HL-60/S4 treated with retinoic acid at 250 ng/mL for 4 days and 3 days (cell line): ENCODE measurements around the gene LRRC4B.

ENCODE experiments used
- in situ Hi-C: fragments of 300-500 bp; cut with MboI; formaldehyde crosslinking; loops from 2 replicates; pipeline ENCODE4 v1.7.0; 2022; ENCODE audit warnings: low sequenced_read_pairs

Gene LRRC4B

DNA sequence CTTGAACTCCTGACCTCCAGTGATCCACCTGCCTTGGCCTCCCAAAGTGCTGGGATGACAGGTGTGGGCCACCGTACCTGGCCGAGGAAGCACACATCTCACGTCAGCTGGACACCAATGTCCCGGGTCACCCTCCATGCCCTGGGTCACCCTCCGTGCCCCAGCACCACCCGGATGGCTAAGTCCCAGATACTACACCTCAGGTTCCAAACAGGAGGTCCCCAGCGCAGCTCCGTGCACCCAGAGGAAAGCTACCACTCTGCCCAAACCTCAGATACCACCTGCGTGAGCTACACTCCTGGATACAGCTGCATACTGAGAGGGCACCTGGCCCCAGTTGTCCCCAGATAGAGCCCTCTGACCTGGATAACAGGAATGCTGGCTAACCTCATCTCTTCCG, 14.0 kb downstream of the LRRC4B start:
- in situ Hi-C loops = no loop called here

DNA sequence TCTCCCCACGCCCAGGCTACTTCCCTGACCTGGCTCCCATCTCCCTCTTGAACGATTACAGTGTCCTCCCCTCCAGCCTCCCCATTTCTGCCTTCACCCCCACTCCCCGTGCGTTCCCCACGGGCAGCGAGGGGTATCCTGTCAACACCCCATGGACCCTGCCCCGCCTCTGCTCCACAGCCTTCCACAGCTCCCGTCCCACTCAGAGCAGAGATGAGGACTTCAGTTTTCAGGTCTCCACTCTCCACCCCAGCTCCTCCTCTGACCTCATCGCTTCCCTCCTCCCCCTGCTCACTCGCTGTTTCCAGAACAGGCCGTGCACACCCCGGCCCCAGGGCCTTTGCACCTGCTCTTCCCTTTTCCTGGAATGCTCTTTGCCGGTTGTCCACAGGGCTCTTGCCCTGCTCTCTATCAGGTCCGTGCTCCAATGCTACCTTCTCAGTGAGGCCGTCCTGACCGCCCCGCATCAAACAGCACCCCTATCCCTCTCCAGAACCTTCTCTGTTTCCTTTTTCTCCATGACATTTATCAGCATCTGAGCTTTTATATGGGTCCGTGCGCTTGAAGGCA, 15.0 kb downstream of the LRRC4B start:
- in situ Hi-C loops = no loop called here

DNA sequence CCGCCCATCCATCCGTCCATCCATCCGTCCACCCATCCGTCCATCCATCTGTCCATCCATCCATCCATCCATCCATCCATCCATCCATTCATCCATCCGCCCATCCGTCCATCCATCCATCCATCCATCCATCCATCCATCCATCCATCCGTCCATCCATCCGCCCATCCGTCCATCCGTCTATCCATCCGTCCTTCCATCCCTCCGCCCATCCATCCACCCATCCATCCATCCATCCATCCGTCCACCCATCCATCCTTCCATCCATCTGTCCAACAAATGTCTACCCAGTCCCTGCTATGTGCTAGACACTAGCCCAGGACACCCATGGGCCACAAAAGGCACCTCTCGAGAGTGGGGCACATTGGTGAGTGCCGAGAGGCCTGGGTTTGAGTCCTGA, 15.7 kb downstream of the LRRC4B start:
- in situ Hi-C loops = no loop called here

DNA sequence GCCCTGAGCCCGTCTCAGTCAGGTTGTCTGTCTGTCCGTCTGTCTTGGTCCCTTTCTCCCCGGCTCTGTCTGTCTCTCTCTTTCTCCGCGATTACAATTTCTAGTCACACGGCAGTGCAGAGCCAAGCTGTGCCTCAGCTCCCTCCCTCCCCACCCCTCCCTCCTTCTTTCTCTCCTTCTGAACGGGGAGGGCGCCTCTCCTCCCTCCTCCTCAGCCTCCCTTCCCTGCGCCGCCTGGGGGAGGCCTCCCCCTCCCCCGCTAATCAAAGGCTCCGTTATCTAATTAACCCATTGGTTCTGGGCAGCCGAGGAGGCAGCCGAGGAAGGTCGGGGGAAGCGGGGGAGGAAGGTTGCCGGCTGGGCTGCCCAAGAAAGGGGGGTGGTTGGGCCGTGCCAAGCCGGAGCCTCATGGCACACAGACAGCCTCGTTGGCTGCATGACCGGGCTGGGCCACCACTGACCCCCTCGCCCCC, 16.5 kb downstream of the LRRC4B start:
- in situ Hi-C loops = no loop called here

DNA sequence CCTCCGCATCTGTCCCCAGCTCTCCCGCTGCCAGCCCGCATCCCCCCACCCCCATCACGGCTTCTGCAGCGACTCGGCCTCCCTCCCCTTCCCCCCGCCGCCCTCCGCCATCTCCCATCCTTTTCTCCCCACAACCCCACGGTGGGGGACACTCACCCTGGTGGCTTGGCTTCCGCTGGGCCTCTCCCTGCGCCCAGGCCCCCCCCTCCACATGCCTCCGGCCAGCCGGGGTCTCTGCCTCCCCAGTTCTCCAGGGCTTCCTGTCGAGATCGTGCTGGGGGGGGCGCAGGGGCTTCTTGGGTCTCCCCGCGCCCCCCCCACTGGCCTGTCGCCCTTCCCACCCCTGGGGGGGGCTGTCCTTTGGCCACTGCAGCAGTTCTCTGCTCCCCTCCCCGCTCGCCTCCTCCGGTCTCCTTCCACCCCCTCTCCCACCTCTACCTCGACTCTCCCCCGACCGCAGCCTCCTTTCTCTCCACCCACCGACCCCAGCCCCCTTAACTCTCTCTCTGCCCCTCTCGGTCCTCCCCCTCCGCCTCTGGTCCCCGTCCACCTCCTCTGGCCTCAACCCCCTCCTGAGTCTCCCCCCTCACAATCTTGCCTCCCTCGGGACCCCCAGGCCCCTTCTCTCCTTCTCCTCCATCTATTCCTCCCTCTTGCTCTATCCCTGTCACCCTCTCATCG, 17.1 kb downstream of the LRRC4B start:
- in situ Hi-C loops = no loop called here

DNA sequence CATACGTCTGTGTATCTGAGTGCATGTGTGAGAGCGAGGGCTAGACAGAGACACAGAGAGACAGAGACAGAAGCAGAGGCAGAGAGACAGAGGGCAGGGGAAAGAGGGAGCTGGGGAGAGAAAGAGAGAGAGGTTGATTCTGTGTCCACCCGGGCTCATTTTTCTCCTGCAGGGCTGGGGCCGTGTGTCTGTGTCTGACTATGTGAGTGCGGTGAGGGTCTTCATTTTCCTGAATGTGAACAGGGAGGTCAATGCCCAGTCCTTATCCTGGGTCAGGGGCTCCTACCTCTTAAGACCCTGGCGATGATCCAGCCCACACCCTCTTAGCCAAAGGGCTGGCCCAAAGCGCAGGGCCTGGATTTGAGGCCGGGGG, 17.7 kb downstream of the LRRC4B start:
- in situ Hi-C loops = no loop called here

DNA sequence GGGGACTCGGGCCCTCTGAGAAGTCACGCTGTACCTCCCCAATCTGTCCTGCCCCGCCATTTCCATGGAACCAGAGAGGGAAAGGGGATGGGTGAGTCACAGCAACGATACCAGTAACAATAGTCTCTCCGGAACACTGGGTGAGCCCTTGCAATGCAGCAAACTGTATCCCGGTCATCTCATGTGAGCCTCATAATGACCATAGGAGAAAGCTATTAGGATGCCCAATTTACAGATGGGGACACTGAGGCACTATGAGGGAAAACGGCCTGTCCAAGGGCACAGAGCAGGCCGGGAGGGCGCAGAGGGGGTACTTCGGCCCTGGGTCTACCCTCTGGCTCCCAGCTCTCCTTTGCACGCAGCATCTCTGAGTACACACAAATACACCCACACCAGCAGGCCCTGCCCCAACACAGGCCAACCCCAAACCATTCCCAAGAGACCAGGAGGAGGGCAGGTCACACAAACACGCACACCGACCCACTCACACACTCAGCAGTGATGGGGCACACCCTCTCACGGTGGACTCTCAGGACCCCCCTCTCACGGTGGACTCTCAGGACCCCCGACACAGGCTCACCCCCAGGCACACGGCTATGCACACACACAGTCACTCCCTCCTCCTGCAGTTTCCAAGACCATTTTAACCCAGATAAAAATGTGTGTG, 18.2 kb downstream of the LRRC4B start:
- in situ Hi-C loops = no loop called here

DNA sequence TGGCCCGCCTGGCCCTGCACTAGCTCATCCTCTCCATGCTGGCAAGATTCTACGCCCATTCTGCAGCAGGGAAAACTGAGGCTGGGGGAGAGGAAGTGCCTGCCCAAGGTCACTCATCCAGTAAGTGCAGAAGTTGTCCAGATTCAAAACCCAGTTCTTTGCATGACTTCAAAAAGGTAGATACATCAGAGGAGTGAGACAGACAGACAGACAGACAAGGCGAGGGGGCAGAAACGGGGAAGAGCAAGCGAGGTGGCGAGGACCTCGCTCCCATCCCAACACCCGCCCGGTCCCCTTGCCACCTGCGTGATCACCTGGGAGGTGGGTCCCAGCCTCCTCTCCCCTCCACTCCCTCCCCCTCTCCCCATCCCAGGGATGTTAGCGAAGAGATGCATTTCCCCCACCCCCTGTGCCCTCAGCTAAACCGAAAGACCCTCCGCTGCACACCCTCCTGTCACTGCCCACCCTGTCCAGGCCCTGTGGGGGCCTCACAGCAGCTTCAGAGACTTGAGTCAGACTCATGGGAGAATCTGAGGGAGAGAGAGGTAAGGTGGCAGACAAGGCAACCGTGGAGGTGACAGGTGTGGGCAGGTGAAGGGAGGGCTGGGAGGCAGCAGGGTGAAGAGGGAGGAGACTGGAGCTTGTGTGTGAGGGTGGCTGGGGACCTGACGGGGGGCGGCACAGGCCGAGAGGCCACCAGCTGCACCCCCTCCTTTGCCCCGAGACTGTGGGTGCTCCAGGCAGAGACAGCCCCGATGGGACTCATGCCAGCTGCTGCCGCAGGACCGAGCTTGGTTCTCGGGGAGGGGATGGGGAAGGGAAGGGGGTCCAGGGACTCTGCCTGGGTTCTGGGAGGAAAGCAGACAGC, 18.9 kb downstream of the LRRC4B start:
- in situ Hi-C loops = no loop called here

DNA sequence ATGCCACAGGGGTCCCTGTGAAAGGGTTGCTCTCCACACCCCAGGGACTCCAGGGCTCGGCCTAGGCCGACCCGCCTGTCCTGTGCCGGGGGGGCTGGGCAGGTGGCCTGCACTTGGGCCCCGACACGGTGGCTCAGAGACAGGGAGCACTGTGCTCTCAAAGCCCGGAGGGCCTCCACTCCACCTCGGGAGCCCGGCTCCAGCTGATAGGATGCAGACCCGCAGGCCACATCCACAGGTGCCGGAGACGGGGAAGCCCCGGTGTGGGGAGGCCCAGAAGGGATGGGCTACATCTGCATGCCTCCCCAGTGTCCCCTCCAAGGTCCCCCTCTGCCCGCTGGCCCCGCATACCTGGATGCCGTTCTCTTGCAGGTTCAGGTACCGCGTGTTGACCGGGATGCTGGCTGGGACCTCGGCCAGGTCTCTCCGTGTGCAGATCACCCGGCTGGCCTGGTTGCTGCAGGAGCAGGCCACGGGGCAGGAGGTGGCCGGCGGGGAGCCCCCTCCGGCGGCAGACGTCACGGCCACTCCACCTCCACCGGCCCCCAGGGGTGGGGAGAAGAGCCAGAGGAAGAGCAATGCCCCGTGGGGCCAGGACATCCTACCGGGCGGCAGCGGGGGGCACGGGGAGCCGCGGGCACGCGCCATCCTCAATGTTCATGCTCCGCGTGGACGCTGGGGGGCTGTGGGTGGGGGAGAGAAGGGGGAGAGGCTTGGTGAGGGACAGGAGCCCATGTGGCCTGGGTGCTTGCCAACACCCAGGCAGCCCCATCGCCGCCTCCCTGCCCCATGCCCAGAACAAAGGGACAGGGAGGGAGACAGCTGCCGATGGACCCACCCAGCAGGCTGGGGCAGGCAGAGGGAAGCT, 19.8 kb downstream of the LRRC4B start:
- in situ Hi-C loops = no loop called here

DNA sequence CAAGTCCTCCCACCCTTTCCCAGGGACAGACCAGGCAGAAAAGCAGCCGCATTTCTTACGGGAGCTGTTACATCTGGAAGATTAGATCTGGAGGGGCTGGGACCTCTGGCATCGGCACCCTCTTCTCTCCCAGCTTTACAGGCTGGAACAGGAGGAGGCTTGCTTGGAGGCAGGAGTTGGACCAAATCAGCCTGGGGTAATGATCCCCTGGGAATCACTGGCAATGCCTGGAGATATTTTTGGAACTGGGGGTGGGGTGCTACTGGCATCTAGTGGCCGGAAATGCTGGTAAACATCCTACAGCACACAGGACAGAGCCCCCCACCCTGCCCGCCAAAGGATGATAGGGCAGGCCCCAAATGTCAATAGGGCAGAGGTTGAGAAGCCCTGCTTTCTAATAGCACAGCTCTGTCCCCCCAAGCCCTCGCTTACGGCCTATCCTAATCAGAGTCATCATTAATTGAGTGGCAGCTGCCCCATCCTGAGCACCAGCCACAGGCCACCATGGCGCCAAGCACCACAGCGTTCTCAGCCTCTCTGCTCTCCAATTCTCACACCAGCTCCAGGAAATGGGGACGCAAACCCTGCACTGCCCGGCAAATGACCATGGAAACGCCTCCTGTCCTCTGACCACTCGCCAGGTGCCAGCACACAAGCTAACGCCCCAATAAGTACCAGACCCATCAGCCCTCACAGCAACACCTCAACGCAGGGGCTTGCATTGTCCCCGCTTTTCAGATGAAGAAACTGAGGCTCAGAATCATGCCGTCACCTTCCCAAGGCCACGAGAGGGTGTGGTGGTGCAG, 20.6 kb downstream of the LRRC4B start:
- in situ Hi-C loops = no loop called here

DNA sequence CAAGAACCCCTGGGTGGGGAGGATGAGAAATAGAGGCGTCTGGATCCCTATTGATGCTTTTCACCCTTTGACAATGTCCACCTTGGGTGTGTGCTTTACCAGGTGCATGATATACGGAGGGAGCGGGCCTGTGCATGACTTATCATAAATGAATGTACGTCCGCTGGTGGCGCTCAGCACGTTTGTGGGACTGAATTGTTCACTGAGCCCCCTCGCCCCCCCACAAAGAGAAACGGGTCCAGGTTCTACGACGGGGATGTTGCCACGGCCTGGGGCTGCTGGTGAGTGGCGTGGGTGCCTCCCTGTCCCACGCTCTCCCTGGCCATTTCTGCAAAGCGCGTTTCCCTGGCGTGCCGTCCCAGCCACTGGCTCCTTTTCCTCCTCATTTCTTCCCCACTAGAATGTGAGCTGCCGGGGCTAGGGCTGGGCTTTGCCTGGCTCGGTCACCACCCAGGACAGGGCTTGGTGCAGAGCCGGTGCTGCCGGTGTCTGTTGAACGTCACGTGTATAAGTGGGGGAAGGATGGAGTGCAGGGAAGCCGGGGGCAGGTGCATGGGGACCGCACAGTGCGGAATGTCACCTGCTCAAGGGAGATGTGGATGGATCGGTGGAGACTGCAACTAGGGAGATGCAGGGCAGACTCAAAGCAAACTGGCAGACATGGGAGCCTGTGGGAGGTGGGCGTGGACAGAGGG, 21.6 kb downstream of the LRRC4B start:
- in situ Hi-C loops = no loop called here

DNA sequence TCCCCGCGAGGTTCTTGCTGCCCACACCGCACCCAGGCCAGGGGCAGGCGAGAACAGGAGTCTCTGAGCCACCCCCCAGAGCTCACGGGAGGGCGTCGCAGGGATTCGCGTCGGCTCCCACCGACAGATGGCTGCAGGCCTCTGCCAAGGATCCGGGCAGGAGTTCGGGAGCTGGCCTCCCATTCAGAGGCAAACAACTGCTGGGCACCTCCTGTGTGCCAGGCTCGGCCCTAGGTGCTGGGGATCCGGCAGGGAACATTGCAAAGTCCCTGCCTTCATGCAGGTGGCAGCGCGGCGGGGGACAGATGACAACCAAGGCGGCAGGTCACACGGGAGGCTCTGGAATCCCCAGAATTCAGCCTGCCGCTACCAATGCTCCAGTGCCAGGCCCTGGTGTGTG, 25.3 kb downstream of the LRRC4B start:
- in situ Hi-C loops = no loop called here

DNA sequence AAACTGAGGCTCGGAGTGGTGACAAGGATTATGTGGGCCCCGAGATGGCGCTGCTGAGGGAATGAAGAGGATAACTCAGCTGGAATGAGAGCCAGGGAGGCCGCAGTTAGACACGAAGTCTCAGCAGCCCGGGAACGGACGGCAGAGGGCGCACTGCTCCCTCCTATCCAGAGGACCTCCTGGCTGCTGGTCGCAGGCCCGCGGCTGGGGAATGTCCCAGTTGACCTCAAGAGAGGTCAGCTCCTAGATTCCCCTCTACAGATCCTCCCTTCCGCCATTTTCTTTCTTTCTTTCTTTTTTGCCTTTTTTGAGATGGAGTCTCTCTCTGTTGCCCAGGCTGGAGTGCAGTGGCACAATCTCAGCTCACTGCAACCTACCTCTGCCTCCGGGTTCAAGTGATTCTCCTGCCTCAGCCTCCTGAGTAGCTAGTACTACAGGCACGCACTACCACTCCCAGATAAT, 30.4 kb downstream of the LRRC4B start:
- in situ Hi-C loops = no loop called here

DNA sequence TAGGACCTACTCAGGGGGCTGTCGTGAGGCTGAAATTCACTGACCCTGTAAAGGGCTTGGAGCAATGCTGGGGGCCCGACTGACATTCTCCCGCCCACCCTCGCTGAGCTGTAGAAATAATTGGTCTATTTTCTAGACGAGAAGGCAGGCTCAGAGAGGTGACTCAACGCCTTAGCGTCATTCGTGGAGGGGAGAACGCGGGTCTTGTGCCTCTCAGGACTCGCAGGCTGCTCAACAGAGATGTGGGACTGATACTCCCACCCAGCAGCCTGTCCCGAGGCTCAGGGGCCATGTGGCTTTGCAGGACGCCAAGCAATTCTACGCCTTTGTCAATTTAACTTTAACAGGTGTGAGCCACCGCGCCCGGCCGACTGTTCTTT, 30.9 kb downstream of the LRRC4B start:
- in situ Hi-C loops = no loop called here

DNA sequence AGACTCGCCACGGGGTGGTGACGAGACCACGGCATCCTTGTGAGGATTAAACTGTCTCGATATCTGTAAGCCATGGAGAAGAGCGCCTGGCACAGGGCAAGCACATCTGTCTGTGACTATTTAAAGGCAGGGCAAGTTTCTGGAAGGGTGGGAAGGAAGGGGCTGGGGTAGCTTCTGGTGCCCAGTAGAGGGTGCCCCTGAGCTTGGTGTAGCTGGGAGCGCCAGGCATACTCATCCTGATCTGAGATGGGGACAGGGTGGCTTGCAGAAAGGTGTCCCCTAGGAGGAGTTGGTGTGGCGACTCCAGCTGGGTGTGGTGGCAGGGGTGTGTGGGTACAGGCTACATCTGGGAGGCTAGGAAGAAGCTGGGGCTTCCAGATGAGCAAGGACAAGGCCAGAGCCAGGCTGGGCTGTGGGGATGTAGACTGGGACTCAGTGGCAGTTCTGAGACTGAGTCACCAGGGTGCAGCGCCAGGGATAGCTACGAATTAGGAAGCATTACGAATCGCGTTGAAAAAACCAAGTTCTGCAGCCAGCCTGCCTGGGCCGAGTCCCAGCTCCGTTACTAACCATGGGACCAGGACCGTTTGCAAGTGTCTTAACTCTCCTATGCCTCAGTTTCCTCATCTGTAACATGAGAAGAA, 31.5 kb downstream of the LRRC4B start:
- in situ Hi-C loops = no loop called here

DNA sequence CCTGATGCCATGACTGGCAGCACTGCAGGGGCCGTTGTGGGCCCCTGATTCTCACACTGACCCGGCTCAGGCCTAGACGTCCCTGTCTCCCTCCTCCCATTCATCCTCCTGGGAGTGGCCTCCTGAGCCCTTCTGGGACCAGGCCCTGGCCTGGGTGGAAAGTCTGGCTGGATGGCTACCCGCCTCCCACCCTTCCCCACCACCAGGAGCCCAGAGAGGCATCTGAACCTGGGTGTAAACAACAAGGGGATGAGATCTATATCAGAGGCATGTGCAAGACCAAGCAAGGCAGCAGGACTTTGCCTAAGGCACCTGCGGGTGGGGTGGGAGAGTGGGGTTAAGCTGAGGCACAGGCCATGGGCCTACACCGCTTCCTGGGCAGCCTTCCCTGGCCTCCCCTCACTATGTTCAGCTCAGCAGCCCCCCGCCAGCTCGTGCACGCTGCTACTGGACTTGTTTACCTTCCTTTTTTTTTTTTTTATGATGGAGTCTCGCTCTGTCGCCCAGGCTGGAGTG, 32.5 kb downstream of the LRRC4B start:
- in situ Hi-C loops = no loop called here

DNA sequence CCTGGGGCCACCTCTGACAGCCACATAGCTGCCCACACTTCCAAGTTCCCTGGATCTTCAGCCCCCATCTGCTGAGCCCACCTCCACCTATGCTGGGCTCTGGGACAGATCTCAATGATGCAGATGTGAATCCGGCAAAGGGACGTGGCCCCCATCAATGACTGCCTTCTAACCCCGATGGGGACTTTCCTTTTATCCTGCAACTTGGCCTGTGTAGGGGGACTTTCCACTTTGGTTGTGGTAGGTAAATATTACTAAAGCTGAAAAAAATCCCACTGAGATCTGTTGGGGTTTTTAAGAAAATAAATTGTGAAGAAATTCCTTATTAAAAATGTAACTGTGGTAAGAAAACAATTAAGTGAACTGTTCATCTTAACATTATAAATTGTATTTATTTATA, 33.8 kb downstream of the LRRC4B start:
- in situ Hi-C loops = no loop called here

DNA sequence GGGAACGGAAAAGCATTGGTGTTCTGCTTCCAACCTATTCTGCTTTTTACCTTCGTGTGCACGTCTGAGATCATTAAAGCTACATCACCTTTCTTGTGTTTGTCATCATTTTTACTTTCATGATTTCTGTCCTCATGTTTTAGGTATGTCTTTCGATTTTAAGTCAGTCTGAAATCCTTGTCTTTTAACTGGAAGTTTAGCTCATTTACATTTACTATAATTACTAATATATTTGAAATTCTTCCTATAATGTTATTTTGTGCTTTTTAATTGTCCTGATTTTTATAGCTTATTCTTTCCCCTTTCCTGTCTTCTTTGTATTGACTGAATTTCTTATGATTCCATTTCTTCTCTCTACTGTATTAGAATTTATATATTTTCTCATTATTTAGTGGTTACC, 35.3 kb downstream of the LRRC4B start:
- in situ Hi-C loops = no loop called here
